ENCODE results near the gene P4HA2. TPM values are rescaled to one million over a fixed set of nuclear protein-coding genes. Genes with fewer than 3 reads are reported as not detected.
A peak's percentile ranks its signal among the peaks of the same experiment; 100 is the strongest.

P4HA2 gene
- total and polyA plus RNA-seq, 2 donors (not counting 3 experiments of a cell fraction or from before 2014, with no cell fraction given): 37.6 to 58.7 TPM

GRCh38 chr5:132206782-132207181 is 20.9 kb downstream of the P4HA2 start:
- dilution Hi-C loops (cut with MboI; ENCODE audit: extremely low pct_ligation_motif_present, low sequenced_read_pairs) (no loop called here), intact Hi-C loops (cut with micrococcal nuclease) (no loop called here)
- POLR2A ChIA-PET: interaction anchor here (0.5 kb wide), 1 partner anchor 9 kb away, joined by 6 read pairs; no protein-coding TSS in a partner anchor
- Histone ChIP-seq H3K4me1 (ENCODE audit: control insufficient read depth, extremely low read depth, insufficient read depth, low read length) (no peaks in the 10 kb centered on the region), H3K9me1 (replicated peaks; ENCODE audit: control insufficient read depth, extremely low read depth, insufficient read depth, low read length) (no peaks in the 10 kb centered on the region), H3K79me2 (ENCODE audit: control insufficient read depth, insufficient read depth, low read length) (no peaks in the 10 kb centered on the region), H4K20me1 (replicated peaks; ENCODE audit: control insufficient read depth, extremely low read depth, insufficient read depth, low read length) (no peaks in the 10 kb centered on the region), H3K4me3 (replicated peaks in 1 of 3; ENCODE audit: insufficient read depth in 1 of 3, low read depth in 1 of 3, low read length in 3 of 3) (no peak overlapping the region), H2AFZ (ENCODE audit: low read depth, low read length) (no peak overlapping the region), H3K9ac (replicated peaks; ENCODE audit: extremely low read depth, insufficient read depth, low read length) (no peak overlapping the region), H3K36me3 (ENCODE audit: control insufficient read depth in 2 of 2, extremely low read depth in 1 of 2, insufficient read depth in 2 of 2, low read length in 2 of 2) (peaks cover 7 to 16% of the 10 kb centered on the region in 2 experiments), H3K4me2 (ENCODE audit: insufficient read depth, low read length) (no peak overlapping the region), H3K9me3 (replicated peaks; ENCODE audit: control insufficient read depth, insufficient read depth, low read length) (no peaks in the 10 kb centered on the region), H3K27ac (ENCODE audit: insufficient read depth, low read depth, low read length) (no peak overlapping the region), H3K27me3 (ENCODE audit: control insufficient read depth in 2 of 2, insufficient read depth in 2 of 2, low read length in 2 of 2) (no peaks in the 10 kb centered on the region)
- BruUV-seq (replicated peaks): no TSS peak
- FAIRE-seq (no peak), DNase-seq (ENCODE audit: low read depth, low spot score) (no peak)
- CTCF ChIA-PET: interaction anchor here (2.0 to 3.4 kb wide), 2 partner anchors 17 to 31 kb away, joined by 8 to 14 read pairs; no protein-coding TSS in a partner anchor
- TF ChIP-seq POLR2A (IDR thresholded peaks at IDR 0.05; ENCODE audit: low read depth, low read length) (no peak), MYC (IDR thresholded peaks at IDR 0.05; ENCODE audit: low read depth, low read length) (no peak), POLR2AphosphoS5 (IDR thresholded peaks at IDR 0.05; ENCODE audit: insufficient read depth, low read depth, low read length) (no peak)
- TF ChIP-seq, protein P1, sequence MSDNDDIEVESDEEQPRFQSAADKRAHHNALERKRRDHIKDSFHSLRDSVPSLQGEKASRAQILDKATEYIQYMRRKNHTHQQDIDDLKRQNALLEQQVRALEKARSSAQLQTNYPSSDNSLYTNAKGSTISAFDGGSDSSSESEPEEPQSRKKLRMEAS (IDR thresholded peaks at IDR 0.05; ENCODE audit: insufficient read depth, insufficient read length): no peak

DNA sequence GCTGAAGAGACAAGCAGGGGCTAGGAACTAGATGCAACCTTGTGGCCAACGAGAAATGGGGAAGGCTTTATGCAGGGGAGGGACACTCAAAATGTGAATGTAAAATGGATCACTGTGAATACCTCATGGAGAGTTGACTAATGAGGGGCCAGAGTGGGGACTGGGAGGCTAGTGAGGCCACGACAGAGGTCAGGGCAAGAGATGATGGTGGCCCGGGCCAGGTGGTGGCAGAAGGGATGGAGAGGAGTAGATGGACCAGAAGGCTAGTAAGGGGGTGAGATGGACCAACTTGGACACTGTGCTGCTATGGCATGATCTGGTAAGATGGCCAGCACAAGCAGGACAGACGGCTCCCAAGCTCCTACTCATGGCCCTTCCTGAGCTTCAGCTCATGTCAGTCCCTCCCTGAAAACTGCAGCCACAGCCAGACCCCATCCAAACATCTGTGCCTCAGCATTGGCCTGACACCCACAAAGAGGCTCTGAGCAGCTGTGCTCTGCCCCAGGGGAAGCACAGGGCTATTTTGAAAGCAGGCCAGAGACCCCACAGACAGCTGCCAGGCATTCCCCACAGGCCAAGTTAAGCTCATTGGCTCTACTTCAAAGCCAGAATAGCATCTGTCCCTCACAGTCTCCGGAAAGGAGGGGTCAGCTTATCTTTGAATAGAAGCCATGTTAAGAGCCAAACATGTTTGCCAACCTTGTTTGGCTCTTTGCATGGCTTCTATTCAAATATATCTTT is 22.1 kb downstream of the P4HA2 start:
- Histone ChIP-seq H3K27me3 (ENCODE audit: control insufficient read depth in 2 of 2, insufficient read depth in 2 of 2, low read length in 2 of 2) (no peaks in the 10 kb centered on the region), H3K4me1 (ENCODE audit: control insufficient read depth, extremely low read depth, insufficient read depth, low read length) (no peaks in the 10 kb centered on the region), H3K79me2 (ENCODE audit: control insufficient read depth, insufficient read depth, low read length) (no peaks in the 10 kb centered on the region), H3K27ac (ENCODE audit: insufficient read depth, low read depth, low read length) (no peak overlapping the region), H2AFZ (ENCODE audit: low read depth, low read length) (no peak overlapping the region), H3K4me2 (ENCODE audit: insufficient read depth, low read length) (no peak overlapping the region), H4K20me1 (replicated peaks; ENCODE audit: control insufficient read depth, extremely low read depth, insufficient read depth, low read length) (no peaks in the 10 kb centered on the region), H3K4me3 (replicated peaks in 1 of 3; ENCODE audit: insufficient read depth in 1 of 3, low read depth in 1 of 3, low read length in 3 of 3) (no peak overlapping the region), H3K9me1 (replicated peaks; ENCODE audit: control insufficient read depth, extremely low read depth, insufficient read depth, low read length) (no peaks in the 10 kb centered on the region), H3K9ac (replicated peaks; ENCODE audit: extremely low read depth, insufficient read depth, low read length) (no peak overlapping the region), H3K9me3 (replicated peaks; ENCODE audit: control insufficient read depth, insufficient read depth, low read length) (no peaks in the 10 kb centered on the region), H3K36me3 (ENCODE audit: control insufficient read depth in 2 of 2, extremely low read depth in 1 of 2, insufficient read depth in 2 of 2, low read length in 2 of 2) (peaks cover 4 to 16% of the 10 kb centered on the region in 2 experiments)
- FAIRE-seq (no peak), DNase-seq (ENCODE audit: low read depth, low spot score) (peak; percentile 53)
- POLR2A ChIA-PET: no interaction called here
- TF ChIP-seq GATA2 (IDR thresholded peaks at IDR 0.05; ENCODE audit: insufficient read depth, insufficient read length, low read depth, low read length) (no peak), POLR2AphosphoS5 (IDR thresholded peaks at IDR 0.05; ENCODE audit: insufficient read depth, low read depth, low read length) (no peak), FOS (IDR thresholded peaks at IDR 0.05; ENCODE audit: borderline replicate concordance, insufficient read depth, low read length) (no peak), EZH2 (IDR thresholded peaks at IDR 0.05; ENCODE audit: borderline replicate concordance, low read depth, low read length, severe bottlenecking) (no peak), JUN (IDR thresholded peaks at IDR 0.05; ENCODE audit: borderline replicate concordance, insufficient read depth, insufficient read length, low read depth) (no peak), MYC (IDR thresholded peaks at IDR 0.05; ENCODE audit: low read depth, low read length) (no peak), POLR2A (IDR thresholded peaks at IDR 0.05; ENCODE audit: low read depth, low read length) (no peak)
- TF ChIP-seq, protein P1 (IDR thresholded peaks at IDR 0.05; ENCODE audit: insufficient read depth, insufficient read length): no peak
- TF ChIP-seq, protein P2, sequence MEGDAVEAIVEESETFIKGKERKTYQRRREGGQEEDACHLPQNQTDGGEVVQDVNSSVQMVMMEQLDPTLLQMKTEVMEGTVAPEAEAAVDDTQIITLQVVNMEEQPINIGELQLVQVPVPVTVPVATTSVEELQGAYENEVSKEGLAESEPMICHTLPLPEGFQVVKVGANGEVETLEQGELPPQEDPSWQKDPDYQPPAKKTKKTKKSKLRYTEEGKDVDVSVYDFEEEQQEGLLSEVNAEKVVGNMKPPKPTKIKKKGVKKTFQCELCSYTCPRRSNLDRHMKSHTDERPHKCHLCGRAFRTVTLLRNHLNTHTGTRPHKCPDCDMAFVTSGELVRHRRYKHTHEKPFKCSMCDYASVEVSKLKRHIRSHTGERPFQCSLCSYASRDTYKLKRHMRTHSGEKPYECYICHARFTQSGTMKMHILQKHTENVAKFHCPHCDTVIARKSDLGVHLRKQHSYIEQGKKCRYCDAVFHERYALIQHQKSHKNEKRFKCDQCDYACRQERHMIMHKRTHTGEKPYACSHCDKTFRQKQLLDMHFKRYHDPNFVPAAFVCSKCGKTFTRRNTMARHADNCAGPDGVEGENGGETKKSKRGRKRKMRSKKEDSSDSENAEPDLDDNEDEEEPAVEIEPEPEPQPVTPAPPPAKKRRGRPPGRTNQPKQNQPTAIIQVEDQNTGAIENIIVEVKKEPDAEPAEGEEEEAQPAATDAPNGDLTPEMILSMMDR (IDR thresholded peaks at IDR 0.05; ENCODE audit: extremely low read depth in 1 of 2, insufficient read depth in 1 of 2, low read depth in 1 of 2, low read length in 2 of 2): no peak
- dilution Hi-C loops (cut with MboI; ENCODE audit: extremely low pct_ligation_motif_present, low sequenced_read_pairs): no loop called here
- CTCF ChIA-PET: interaction anchor here (0.9 to 3.4 kb wide), 4 partner anchors 10 to 45 kb away, joined by 3 to 14 read pairs (median 6); no protein-coding TSS in a partner anchor
- intact Hi-C loops (cut with micrococcal nuclease): no loop called here
- BruUV-seq (replicated peaks): no TSS peak

All from endothelial cell of umbilical vein (primary cell).